GM19324 (cell line): ENCODE results near the gene LRIG3.
"Not testable (repeated sequence)": the region's sequence is repeated elsewhere in the genome, so short reads cannot be mapped to it uniquely, and the experiment has no call there.

Experiments
- ATAC-seq: cut with Tn5 transposase; IDR thresholded peaks from one replicate; pipeline ENCODE4 v1.9.1; 2021; ENCODE audit warnings: mild to moderate bottlenecking, moderate library complexity; ENCODE audit not compliant: unreplicated experiment, low FRiP score

LRIG3 gene

DNA sequence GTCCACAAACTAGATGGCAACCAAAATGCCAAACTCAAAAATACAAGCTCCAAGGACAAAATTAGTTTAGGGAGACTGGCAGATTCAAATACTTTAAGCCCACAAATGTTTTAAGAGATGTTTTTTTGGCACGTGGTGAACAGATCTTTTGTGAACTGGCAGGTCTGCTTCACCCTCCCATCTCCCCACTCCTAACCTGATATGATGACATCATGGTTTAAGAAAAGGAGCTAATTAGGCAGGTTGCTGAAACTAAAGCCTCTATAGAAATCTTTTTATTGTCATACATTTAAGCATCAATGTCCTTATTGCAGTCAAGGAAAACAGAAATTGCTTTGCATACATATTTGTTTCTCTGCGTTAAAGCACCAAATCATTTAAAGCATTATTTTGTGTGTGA lies 5.8 kb downstream of the LRIG3 start:
- ATAC-seq: no peak

DNA sequence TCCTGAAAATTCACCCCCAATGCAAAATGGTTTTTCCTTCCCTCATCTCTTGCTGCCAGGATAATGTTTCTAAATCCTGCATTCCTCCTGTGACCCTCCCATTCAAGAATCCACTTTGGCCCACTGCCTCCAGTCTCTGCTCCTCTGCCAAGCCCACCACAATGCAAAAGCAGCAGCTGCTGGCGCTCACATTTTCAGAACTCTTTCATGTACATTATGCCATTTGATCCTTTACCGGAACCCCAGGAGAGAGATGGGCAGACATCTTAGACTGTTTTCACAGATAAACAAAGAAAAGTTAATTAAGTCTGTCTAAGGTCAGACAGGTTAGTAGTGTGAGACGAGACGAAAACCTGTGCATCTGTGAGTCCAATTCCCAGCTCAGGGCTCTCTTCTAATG lies 12.9 kb downstream of the LRIG3 start:
- no peak for ATAC-seq

DNA sequence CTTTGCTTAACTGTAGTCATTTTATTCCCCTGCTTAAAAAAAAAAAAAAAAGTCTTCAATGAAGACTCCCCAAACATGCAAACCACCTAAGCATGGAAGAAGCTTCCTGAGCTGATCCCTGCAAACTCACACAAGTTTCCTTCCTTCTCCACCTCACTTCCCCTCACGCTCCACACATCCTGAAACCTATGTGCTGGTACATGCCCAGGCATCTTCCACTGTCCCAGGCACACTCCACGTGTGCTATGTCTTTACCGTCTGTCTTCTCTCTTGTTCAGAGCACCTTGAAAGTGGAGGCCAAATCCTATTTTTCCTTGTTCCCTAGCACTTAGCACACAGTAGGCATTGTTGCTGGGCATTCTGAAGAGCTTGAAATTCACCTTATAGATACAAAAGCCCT lies 13.4 kb downstream of the LRIG3 start:
- no peak for ATAC-seq

DNA sequence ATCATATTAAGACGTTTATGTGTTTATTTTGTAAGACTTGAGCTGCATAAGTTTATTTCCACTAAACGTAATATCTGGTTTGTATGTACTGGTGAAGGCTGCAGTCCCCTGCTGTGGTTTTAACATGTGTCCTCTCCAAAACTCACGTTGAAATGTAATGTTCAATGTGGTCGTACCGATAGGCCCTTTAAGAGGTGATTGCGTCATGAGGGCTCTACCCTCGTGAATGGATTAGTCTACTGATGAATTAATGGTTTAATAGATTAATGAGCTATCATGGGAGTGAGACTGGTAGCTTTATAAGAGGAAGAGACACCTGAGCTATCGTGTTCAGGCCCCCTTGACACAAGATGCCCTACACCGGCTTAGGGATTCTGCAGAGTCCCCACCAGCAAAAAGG lies 14.9 kb downstream of the LRIG3 start:
- ATAC-seq: no peak

DNA sequence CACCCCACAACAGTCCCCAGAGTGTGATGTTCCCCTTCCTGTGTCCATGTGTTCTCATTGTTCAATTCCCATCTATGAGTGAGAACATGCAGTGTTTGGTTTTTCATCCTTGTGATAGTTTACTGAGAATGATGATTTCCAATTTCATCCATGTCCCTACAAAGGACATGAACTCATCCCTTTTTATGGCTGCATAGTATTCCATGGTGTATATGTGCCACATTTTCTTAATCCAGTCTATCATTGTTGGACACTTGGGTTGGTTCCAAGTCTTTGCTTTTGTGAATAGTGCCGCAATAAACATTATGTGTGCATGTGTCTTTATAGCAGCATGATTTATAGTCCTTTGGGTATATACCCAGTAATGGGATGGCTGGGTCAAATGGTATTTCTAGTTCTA lies 17.6 kb downstream of the LRIG3 start:
- not testable (repeated sequence) for ATAC-seq

DNA sequence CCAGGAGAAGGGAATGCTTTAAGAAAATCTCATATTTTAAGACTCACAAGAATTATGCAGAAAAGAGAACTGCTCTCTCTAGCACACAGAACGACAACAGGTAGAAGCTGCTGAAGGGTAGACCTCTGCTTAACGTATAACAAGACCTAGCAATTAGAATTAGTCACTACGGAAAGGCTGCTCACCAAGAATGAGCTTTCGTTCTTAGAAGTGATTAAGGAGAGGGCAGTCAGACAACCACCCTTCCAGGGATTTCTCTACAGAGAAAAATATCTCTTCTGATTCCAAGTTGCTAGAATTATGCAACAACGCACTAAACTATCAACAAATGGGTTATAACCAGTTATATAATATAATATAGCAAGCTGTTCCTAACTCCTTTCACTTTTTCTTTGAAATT lies 18.6 kb downstream of the LRIG3 start:
- no peak for ATAC-seq

DNA sequence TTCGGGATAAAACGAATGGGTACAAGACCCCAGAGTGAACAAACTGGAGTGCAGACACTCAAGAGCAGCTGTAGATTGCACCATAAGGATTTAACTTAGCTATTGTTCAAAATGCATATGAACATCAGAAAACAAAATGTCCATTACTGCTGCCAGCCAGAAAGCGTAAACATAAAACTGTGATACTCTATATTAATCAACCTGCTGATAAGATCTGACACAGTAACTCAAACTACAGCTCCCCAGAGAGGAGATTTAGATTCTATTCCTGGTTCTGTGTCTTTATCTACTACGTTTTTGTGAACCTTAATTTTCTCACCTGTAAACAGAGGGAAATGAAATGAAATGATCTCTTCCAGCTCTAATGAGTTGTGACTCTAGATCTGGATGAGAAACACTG lies 22.3 kb downstream of the LRIG3 start:
- ATAC-seq: no peak

DNA sequence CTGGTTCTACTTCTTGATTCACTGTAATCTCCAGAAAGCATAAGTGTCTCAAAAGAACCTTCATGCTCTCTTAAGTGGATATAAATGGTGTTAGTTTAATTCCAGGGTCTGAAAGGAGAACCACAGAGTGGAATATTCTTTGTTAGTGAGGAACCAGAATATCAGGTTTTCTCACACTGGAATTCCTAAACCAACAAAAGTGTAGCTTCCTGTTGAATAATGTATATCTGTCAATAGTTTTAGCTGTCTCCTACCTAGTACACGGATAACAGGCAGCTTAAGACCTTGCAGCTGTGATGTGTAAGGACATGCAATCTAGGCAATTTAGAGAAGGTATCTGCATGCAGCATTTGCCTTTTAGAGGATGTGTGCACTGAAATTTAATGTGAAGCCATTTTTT lies 24.0 kb downstream of the LRIG3 start:
- ATAC-seq: no peak

DNA sequence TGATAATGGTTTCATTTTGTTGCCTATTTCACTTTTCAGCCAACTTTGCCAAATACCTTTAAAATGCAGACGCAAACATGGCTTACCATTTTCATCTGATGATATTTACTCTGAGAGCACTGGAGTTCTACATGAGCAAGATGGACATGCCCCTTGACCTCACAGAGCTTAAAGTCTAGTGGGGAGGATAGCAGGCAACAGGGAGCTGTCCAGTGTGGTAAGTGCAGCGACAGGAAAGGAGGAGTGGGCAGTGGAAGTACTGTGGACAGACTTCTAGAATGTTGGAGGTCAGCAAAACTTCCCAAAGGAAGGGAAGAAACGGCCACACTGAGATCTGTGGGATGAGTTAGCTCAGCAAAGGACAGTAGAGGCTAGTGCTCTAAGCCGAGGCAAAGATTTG lies 25.3 kb downstream of the LRIG3 start:
- no peak for ATAC-seq

DNA sequence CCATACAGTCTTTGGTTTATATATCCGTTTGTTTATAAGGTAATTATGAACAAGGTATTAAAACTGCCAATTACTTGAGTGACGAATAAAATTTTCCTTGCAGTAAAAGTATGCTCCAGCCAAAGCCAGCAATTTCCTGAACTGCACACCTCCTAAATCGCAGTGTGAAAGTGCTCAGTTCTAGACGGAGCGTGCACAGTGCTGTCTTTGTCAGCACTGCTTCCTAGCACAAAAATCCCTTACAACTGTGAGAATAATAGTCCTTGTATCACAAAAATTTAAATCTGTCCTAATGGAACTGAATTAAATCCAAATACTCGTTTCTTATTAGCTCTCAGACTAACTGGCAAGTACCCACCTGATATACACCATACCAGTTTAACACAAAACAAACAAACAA lies 26.3 kb downstream of the LRIG3 start:
- no peak for ATAC-seq

DNA sequence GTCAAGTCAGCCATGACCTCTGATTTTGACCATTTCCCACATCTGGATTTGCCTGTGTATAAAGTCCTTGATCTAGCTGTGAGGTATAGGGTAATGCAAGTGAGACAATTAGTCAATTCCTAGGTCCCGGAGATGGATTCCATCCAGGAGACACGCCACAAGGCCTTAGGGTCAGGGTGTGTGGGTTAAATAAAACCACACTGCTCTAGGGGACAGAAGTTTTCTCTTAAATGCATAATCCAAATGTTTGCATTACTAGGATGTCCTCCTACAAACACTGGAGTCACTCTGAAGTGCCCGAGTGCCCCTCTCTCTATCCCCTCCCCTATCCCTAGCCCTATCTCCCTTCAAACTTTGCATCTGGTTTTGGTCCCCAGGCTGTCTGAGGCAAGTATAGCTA lies 26.8 kb downstream of the LRIG3 start:
- no peak for ATAC-seq

DNA sequence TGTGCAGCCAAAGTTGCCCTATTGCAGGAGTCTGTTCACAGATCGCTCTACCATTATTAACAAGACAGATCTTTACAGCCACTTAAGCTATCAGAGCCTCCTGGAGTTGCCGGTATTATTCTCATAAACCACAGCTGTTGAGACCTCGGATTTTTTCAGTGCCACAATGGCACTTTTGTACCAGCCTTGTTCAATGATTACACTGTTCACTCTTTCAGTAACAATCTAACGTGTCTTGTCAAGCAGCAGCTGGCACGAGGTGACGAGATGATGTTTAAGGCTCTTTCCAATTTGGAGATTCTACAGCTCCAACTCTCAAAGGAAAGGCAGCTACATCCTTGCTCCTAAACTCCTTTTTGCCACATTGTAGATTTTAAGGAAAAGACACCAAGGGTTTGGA lies 30.7 kb downstream of the LRIG3 start:
- no peak for ATAC-seq

DNA sequence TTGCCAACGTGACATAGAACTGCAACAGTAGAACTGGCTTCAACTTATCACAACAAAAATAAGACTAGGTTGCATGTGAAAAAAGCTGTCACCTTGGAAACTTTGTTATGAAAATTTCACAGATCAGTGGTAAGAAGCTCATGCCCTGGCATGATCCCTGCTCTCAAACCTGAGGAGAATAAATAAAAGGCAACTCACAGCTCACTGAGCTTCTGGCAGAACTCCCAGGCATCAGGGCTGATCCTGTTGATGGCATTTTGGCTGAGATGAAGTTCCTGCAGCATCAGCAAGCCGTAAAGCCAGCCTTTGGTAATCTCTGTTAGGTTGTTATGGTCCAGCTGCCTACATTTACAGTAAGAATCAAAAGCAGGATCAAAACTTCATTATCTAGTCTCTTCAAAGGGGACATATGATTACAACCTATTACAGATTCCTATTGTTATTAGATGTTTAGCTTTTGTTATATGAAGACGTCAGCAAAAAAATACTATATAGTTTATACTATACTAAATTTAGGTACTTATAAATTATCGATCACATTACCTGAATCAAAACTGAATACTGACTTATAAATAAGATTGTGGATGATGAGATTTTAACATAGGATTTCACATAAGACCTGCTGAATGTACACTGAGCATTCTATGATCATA lies 32.0 kb downstream of the LRIG3 start:
- ATAC-seq: no peak

DNA sequence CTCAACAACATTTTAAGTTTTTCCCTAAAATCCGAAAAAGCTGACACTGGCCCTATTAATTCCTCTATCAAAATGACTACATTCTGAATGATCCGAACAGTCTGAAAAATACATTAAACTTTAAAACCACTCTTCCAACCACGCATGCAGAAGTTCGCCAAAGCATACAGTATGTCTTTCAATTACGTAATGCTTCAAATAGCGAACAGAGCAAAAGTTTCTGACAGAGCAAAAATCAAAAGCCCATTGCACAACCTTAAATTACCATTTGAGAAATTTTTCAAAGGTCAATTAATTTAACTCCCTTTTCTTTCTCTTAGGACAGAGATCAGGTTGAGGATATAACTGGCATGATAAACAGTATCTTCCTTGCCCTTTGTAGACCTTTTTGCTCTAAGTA lies 33.2 kb downstream of the LRIG3 start:
- ATAC-seq: no peak

DNA sequence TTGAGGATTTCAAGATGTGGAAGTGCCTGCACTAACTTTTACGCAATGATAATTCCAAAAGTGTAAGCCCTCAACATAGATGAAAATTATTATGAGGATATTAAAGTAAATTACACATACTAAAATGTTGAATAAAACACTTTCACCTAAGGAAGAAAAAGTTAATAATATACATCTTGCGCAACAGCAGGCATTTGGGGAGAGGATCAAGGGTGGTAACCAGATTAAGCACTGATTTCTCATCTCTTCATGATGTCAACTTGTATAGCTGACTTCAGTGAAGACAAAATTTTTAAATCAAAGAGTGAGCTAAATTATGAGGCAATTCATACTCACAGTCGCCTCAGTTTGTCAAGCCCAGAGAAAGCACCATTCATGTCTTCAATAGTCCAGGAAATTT lies 33.8 kb downstream of the LRIG3 start:
- ATAC-seq: no peak

DNA sequence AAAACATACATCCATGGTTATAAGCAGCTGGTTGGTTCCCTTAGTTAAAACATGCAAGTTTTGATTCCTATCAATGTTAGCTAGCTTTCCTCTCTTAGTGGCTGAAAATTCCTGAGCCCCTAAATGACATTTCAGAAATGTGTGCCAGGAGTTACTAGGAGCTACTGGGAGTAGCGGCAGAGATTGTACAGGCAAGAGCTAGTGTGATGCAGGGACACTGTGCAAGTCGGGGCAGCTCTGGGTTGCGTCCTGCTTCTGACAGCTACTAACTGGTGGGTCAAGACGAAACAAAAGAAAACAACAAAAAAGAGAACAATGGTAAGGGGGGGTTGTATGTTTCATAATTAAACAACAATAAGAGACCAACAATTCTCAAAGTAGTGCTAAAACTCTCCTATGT lies 35.4 kb downstream of the LRIG3 start:
- no peak for ATAC-seq

DNA sequence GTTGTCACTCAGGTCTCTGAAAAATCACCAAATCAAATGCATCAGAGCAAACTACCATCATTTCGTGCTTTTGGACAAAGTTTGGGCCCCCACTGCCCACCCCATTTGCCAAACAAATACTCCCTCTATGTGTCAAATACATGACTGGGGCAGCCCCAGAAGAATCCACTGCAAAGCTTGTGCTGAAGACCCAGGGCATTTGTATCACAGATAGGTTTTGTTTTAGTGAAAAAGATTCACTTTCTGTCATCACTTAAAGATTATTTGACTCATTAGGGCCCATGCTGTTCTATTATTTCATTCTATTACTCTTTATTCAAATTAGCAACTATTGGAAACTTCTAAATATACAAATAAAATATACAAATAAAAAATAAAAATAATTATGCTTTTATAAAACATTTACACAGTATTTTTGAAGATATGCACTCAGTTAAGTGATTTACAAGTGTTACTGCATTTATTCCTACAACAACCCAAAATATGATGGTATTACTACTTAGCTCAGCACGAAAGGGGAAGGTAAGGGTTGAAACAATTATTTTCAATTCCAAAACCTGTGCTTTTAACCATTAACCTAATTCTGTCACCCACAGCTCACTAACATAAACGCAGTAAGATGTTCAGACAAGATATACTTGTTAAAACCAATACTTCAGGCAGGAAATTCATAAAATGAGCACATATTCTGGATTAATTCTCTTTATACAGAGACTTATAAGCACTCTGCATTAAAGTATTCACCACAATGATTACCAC lies 36.5 kb downstream of the LRIG3 start:
- no peak for ATAC-seq

DNA sequence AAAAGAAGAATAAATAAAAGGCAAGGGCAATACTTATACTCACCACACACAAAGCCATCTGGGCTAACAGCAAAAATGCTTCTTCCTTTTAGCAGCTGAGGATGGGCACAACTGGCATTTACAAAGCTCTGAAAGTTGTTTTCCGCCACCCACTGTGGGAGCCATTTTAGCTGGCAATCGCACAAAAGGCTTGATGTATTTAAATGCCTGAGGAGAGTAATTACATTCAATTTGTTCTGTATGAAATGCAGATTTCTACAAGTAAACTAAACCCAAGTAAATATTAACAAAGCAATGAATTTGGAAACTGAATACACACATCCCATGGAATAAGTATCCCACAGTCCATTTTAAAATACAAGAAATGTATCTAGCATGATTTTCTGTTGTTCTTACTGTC lies 37.5 kb downstream of the LRIG3 start:
- no peak for ATAC-seq

DNA sequence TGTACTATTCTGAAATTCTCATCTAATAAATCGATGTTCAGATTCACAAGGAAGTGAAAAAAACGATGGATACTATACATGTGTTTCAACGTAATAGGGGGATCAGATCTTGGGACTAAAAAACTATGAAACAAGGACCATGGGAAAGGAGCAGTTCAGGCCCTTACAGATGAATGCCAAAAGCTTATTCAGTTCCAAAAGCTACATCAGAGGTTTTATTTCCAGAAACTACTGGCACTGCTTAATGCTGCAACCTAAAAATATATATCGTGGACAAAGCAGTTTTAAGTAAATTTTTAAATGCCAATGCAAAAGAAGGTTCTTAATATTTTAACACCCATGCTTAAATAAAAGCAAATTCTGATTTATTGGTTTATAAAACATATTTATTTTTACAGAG lies 38.5 kb downstream of the LRIG3 start:
- no peak for ATAC-seq

DNA sequence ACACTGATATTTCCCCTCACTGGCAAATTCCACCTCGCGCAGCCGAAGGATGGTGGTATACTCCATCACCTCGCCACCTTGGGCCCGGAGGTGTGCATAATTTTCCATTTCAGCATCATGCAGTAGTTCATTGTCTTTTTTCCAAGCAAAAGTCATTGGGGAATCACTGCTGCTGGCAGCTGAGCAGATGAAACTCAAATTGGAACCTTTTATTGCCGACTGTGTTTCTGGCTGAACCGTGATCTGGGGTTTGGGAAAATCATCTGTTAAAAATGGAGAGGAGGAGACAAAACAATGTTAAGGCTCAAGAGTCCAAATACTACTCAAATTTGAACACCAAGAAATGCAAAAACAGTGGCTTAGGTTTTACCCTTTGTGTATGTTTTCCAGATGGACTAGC lies 39.7 kb downstream of the LRIG3 start:
- no peak for ATAC-seq

DNA sequence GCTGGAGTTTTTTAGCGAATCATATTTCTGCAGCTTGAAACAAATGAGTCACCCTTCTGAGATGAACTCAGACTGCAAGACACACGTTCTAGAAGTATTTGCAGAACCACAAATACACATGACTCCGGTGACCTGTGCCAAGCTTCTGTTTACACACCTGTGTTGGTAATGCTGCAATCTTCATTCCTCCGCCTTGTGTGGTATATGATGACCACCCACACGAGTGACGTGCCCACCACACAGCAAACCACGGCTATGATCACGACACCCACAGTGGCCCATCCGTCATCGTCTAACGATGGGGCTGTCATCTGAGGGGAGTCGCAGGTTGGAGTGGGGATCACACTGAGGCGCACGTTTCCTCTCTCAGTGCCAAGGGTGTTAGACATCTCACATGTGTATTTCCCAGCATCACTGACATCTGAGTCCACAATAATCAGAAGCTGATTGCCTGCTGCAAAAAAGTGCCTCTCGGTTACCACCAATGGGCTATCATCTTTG lies 43.0 kb downstream of the LRIG3 start:
- no peak for ATAC-seq

DNA sequence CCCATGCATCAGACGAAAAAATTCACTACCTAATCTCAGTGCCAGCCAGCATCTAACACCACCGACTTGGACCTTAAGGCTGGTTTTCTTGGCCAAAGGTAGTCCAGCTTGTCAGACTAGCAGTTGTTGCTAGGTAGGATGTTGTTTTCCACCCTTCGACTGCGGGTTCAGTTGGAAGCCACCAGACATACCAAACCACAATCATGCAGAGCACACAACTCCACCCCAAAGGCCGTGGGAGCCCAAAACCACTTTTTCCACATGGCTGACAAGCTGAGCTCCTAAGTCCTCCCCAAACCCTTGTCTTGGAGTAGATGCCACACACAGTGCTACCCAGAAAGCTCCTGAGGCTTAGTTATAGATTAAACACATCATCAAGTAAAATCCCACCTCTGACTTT lies 46.8 kb downstream of the LRIG3 start:
- ATAC-seq: no peak
